Liver (tissue), 3 donors: ENCODE data around the gene RPLP2.

Experiments used
- ATF3 ChIP-seq: IDR thresholded peaks from 2 replicates; pipeline ENCODE4 v1.6.1; 2016; ENCODE audit warnings: antibody characterized with exemption
- GABPA ChIP-seq, 2 donors: IDR thresholded peaks in 1 of 2; conservative IDR thresholded peaks in 1 of 2; 2 replicates each; pipeline ENCODE4 v1.6.1; 2016; ENCODE audit warnings: antibody characterized with exemption in 2 of 2, mild to moderate bottlenecking in 1 of 2, moderate library complexity in 1 of 2
- HNF4A ChIP-seq, 2 donors: conservative IDR thresholded peaks; 2 replicates each; pipeline ENCODE4 v1.6.1; 2016; ENCODE audit warnings: antibody characterized with exemption in 2 of 2, mild to moderate bottlenecking in 2 of 2
- JUND ChIP-seq, 2 donors: IDR thresholded peaks; 2 replicates each; pipeline ENCODE4 v1.6.1; 2016; ENCODE audit warnings: antibody characterized with exemption in 2 of 2
- NR2F2 ChIP-seq: IDR thresholded peaks from 2 replicates; pipeline ENCODE4 v1.6.1; 2016; ENCODE audit warnings: antibody characterized with exemption
- RAD21 ChIP-seq, 2 donors: IDR thresholded peaks; 2 replicates each; pipeline ENCODE4 v1.6.1; 2016; ENCODE audit warnings: antibody characterized with exemption in 2 of 2, mild to moderate bottlenecking in 2 of 2
- REST ChIP-seq: IDR thresholded peaks from 2 replicates; pipeline ENCODE4 v1.6.1; 2016; ENCODE audit warnings: antibody characterized with exemption, mild to moderate bottlenecking
- RXRA ChIP-seq, 2 donors: IDR thresholded peaks; 2 replicates each; pipeline ENCODE4 v1.6.1; 2017 to 2018; ENCODE audit warnings: antibody characterized with exemption in 2 of 2, mild to moderate bottlenecking in 1 of 2
- SP1 ChIP-seq: IDR thresholded peaks from 2 replicates; pipeline ENCODE4 v1.6.1; 2018; ENCODE audit warnings: antibody characterized with exemption, mild to moderate bottlenecking
- TAF1 ChIP-seq: conservative IDR thresholded peaks from 2 replicates; pipeline ENCODE4 v1.6.1; 2016; ENCODE audit warnings: antibody characterized with exemption, mild to moderate bottlenecking
- YY1 ChIP-seq: IDR thresholded peaks from 2 replicates; pipeline ENCODE4 v1.6.1; 2016; ENCODE audit warnings: antibody characterized with exemption, mild to moderate bottlenecking
- ZBTB33 ChIP-seq: IDR thresholded peaks from 2 replicates; pipeline ENCODE4 v1.6.1; 2016; ENCODE audit warnings: antibody characterized with exemption
- TF ChIP-seq, protein P1 (sequence below): fragments of 150-350 bp; IDR thresholded peaks from 2 replicates; pipeline ENCODE4 v1.5.1; 2017; ENCODE audit warnings: improper control_type of control experiment, low read depth, low read length; ENCODE audit not compliant: missing input control
- TF ChIP-seq, protein P2 (sequence below): IDR thresholded peaks from 2 replicates; pipeline ENCODE4 v1.6.1; 2016; ENCODE audit warnings: antibody characterized with exemption
- donor health status: healthy.
- donor health status: healthy.

- TF ChIP-seq REST (no peak), GABPA (IDR thresholded peaks at IDR 0.05 in 1 of 2, conservative IDR thresholded peaks at IDR 0.05 in 1 of 2) (no peak), SP1 (no peak), ZBTB33 (no peak), RAD21 (IDR thresholded peaks at IDR 0.05) (no peak), YY1 (no peak), NR2F2 (no peak), HNF4A (conservative IDR thresholded peaks at IDR 0.05) (no peak), ATF3 (no peak), RXRA (IDR thresholded peaks at IDR 0.05) (no peak), TAF1 (no peak), JUND (IDR thresholded peaks at IDR 0.05) (no peak)
- TF ChIP-seq, protein P1, sequence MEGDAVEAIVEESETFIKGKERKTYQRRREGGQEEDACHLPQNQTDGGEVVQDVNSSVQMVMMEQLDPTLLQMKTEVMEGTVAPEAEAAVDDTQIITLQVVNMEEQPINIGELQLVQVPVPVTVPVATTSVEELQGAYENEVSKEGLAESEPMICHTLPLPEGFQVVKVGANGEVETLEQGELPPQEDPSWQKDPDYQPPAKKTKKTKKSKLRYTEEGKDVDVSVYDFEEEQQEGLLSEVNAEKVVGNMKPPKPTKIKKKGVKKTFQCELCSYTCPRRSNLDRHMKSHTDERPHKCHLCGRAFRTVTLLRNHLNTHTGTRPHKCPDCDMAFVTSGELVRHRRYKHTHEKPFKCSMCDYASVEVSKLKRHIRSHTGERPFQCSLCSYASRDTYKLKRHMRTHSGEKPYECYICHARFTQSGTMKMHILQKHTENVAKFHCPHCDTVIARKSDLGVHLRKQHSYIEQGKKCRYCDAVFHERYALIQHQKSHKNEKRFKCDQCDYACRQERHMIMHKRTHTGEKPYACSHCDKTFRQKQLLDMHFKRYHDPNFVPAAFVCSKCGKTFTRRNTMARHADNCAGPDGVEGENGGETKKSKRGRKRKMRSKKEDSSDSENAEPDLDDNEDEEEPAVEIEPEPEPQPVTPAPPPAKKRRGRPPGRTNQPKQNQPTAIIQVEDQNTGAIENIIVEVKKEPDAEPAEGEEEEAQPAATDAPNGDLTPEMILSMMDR: no peak
- TF ChIP-seq, protein P2, sequence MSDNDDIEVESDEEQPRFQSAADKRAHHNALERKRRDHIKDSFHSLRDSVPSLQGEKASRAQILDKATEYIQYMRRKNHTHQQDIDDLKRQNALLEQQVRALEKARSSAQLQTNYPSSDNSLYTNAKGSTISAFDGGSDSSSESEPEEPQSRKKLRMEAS: no peak
Observed at GRCh38 chr11:852762-853161, 43.0 kb downstream of the RPLP2 start.
